Activated CD8-positive, alpha-beta memory T cell treated with anti-CD3 and anti-CD28 coated beads, Interleukin-2, amount 10 ng/mL, durations not matched to agents 7 days and 5 days (primary cell): ENCODE measurements around the gene OPCML. TPM values are rescaled to one million over a fixed set of nuclear protein-coding genes. Genes with fewer than 3 reads are reported as not detected.

Experiments
- ATAC-seq: fragments of 150-1000 bp; cut with Tn5 transposase; one replicate; pipeline ENCODE4 v1.10.0; 2021; ENCODE audit warnings: moderate library complexity
- CTCF ChIA-PET: fragments of 350-600 bp; sonication (Branson Sonifier 250); formaldehyde crosslinking; loops from one replicate; lab custom pipeline; 2021; ENCODE audit warnings: antibody characterized with exemption; lab: Charles Lee
- DNase-seq: peaks from one replicate; pipeline ENCODE4 v3.0.0-alpha.2; 2020
- H3K27ac Mint-ChIP-seq: one replicate; pipeline ENCODE4 v1.8.0; 2021; ENCODE audit warnings: mild to moderate bottlenecking, mixed read lengths
- H3K27me3 Mint-ChIP-seq: one replicate; pipeline ENCODE4 v1.8.0; 2021; ENCODE audit warnings: mixed read lengths
- H3K36me3 Mint-ChIP-seq: one replicate; pipeline ENCODE4 v1.8.0; 2021; ENCODE audit warnings: mild to moderate bottlenecking, mixed read lengths
- H3K4me1 Mint-ChIP-seq: one replicate; pipeline ENCODE4 v1.8.0; 2021; ENCODE audit warnings: mixed read lengths
- H3K4me3 Mint-ChIP-seq: one replicate; pipeline ENCODE4 v1.8.0; 2021; ENCODE audit warnings: mild to moderate bottlenecking, moderate library complexity, mixed read lengths
- H3K9me3 Mint-ChIP-seq: one replicate; pipeline ENCODE4 v1.8.0; 2022; ENCODE audit warnings: low read depth, mixed read lengths
- total RNA-seq, 2 experiments: library from RNA; stranded (reverse); gene quantifications; one replicate each; pipeline ENCODE4 v1.2.3, GENCODE V29; 2021

The OPCML gene
- total RNA-seq, 2 experiments from 2014 or later: not detected

DNA sequence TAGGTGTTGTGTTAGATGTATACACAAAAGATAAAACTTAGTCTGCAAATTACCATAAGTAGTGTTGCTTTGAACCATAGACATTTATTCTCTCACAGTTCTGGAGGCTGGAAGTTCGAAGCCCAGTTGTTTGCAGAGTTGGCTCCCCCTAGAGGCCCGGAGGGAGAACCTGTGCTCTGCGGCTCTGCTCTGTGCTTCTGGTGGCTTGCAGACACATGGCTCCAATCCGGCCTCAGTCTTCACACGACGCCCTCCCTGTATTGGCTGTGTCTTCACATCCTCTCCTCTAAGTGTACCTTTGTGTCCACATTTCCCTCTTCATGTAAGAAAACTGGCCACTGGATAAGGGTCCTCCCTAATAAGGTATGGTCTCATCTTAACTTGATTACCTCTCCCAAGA, 128.4 kb downstream of the OPCML start:
- CTCF ChIA-PET: no interaction called here
- Mint-ChIP-seq H3K27me3 (no peaks in the 10 kb centered on the region), H3K9me3 (peaks cover 2% of the 10 kb centered on the region), H3K36me3 (no peaks in the 10 kb centered on the region), H3K4me3 (no peak overlapping the region), H3K4me1 (no peaks in the 10 kb centered on the region), H3K27ac (no peak overlapping the region)
- ATAC-seq: no peak
- no peak for DNase-seq

DNA sequence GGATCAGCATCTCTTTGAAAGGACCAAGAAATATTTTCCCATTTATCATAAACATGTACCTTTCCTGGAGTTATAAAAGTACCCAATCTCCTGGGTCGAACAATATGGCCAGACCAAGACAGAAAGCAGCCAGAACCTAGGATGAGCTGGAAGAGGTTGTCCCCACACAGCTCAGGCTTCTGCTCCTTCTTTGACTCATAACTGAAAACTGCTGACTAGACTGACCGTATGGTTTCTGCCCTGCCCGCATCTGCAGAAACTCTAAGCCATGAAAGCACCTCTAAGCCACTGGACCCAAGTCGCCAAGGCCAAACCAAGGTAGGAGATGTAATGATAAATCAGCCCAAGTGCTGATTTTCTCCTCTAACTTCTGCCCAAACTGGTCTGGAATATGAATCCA, 129.8 kb downstream of the OPCML start:
- no peaks in the 10 kb centered on the region for H3K4me1 Mint-ChIP-seq
- no peak overlapping the region for H3K4me3 Mint-ChIP-seq
- no peaks in the 10 kb centered on the region for H3K36me3 Mint-ChIP-seq
- H3K27me3 Mint-ChIP-seq: no peaks in the 10 kb centered on the region
- H3K9me3 Mint-ChIP-seq: peaks cover 2% of the 10 kb centered on the region
- CTCF ChIA-PET: no interaction called here
- H3K27ac Mint-ChIP-seq: no peak overlapping the region
- no peak for DNase-seq
- ATAC-seq: no peak

DNA sequence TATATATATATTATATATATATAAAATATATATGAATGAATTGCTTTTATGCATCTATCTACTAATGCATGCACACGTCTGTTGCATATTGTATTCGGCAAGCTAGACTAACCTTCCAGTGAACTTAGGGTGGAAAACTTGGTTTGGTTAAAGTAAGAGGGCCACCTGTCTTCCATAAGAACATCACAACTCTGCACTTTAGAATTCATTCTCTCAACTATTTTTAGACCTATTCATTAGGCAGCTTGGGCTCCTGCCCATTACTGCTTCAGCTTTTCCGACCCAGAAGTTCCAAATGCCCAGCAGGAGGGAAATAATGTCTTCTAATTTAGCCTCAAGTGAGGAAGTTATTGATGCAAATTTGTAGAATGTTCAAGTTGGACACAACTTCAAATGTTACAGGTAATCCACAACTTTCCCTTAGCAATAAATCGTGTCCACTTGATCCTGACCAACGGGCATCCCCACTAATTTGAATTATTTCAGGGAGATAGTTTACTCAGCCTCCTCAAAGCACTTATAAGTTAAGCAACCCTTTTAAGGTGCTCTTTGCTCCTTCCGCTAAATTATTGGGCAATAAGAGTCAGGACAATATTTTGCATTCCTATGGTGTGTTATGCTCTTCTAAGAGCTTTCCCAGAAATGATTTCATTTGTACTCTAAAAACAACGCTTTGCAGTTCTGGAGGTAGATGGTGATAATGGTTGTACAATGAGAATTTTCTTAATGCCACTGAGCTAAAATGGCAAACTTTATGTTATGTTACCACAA, 132.3 kb downstream of the OPCML start:
- no peak for ATAC-seq
- H3K9me3 Mint-ChIP-seq: peaks cover 2% of the 10 kb centered on the region
- no peak overlapping the region for H3K27ac Mint-ChIP-seq
- DNase-seq: no peak
- CTCF ChIA-PET: no interaction called here
- no peak overlapping the region for H3K4me3 Mint-ChIP-seq
- no peaks in the 10 kb centered on the region for H3K36me3 Mint-ChIP-seq
- no peaks in the 10 kb centered on the region for H3K4me1 Mint-ChIP-seq
- H3K27me3 Mint-ChIP-seq: no peaks in the 10 kb centered on the region

DNA sequence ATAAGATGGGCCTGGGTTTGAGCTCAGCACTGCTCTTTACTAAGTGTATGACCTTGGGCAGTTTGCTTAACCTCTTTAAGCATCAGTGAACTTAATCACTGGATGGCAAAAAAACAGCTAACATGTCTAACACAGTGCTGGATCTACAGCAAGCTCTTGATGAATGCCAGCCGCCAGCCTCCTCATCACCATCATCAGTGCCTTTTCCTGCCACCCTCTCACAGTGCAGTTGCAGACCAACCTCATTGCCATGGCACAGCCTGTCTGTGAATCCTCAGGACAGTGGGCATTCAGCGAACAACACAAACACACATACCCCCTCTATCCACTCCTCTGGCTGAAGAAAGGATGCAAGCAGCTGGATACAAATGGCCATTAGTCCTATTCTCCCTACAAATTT, 133.0 kb downstream of the OPCML start:
- Mint-ChIP-seq H3K27ac (no peak overlapping the region), H3K4me3 (no peak overlapping the region), H3K9me3 (peaks cover 2% of the 10 kb centered on the region), H3K27me3 (no peaks in the 10 kb centered on the region), H3K4me1 (no peaks in the 10 kb centered on the region), H3K36me3 (no peaks in the 10 kb centered on the region)
- DNase-seq (no peak), ATAC-seq (no peak)
- CTCF ChIA-PET: no interaction called here

DNA sequence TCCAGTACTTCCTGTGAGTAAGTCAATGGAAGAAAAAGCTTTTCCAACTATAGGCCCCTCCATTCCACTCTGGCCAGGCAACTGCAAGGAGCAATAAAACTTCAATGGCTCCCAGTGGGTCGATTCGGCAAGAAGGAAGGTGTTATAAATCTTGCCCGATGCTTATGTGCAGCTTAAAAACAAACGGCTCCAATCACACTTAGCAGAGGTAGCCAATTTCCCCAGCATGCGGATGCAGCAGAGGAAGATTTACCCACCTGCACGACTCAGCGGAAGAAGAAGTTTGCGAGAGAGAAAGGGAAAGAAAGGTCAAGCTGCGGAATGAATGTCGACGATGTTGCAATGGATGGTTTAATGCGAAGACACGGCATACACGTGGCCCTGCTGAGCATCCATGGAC, 141.5 kb downstream of the OPCML start:
- CTCF ChIA-PET: no interaction called here
- no peaks in the 10 kb centered on the region for H3K27me3 Mint-ChIP-seq
- H3K36me3 Mint-ChIP-seq: no peaks in the 10 kb centered on the region
- H3K4me1 Mint-ChIP-seq: no peaks in the 10 kb centered on the region
- no peak overlapping the region for H3K27ac Mint-ChIP-seq
- ATAC-seq: no peak
- DNase-seq: no peak
- H3K9me3 Mint-ChIP-seq: no peaks in the 10 kb centered on the region
- H3K4me3 Mint-ChIP-seq: no peak overlapping the region

DNA sequence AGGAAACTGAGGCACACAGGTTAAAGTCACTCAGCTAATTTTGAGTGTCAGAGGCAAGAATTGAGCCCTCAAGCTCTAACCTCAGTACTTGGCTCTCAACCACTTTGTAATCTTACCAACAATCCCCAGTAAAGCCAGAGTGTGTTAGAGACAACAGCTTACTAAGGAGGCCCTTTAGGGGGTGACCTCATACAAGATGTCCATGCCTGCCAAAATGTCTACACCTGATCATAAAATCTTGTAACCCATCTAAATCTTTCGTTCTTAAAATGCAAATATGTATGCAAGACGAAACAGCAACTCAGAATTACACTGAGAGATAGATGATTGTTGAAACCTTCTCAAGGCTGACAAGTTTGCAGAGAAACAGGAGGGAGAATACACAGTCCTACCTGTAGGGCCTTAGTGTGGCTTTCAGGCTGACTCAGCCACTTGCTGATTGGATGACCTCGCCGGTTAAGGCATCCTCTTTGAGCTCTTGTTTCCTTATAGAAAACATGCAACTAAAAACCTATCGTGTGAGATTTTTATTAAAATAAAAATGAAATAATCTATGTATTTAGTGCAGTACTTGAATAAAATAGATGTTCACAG, 143.2 kb downstream of the OPCML start:
- no peaks in the 10 kb centered on the region for H3K36me3 Mint-ChIP-seq
- ATAC-seq (no peak), DNase-seq (no peak)
- H3K27ac Mint-ChIP-seq: no peak overlapping the region
- no peaks in the 10 kb centered on the region for H3K9me3 Mint-ChIP-seq
- no peak overlapping the region for H3K4me3 Mint-ChIP-seq
- H3K27me3 Mint-ChIP-seq: no peaks in the 10 kb centered on the region
- no peaks in the 10 kb centered on the region for H3K4me1 Mint-ChIP-seq
- CTCF ChIA-PET: no interaction called here

DNA sequence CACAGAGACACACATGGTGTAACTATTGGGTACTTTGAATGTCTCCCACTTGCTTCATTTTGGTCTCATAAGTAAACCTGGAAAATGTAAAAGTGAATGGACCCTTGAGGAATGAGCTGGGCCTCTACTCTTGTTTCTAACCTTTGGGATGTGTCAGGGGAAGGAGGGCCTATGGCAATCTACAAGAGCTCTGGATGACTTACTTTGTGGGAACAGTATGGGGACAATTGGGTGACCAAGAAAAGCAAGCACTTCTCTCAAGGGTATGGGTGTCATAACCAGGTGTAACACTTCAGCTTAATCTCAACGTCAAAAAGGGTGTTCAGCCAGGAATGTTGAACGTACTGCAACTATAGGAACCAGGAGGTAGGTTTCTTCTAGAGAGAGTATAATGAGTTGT, 144.0 kb downstream of the OPCML start:
- Mint-ChIP-seq H3K9me3 (no peaks in the 10 kb centered on the region), H3K4me1 (no peaks in the 10 kb centered on the region), H3K27ac (no peak overlapping the region), H3K36me3 (no peaks in the 10 kb centered on the region), H3K4me3 (no peak overlapping the region), H3K27me3 (no peaks in the 10 kb centered on the region)
- CTCF ChIA-PET: no interaction called here
- ATAC-seq (no peak), DNase-seq (no peak)

DNA sequence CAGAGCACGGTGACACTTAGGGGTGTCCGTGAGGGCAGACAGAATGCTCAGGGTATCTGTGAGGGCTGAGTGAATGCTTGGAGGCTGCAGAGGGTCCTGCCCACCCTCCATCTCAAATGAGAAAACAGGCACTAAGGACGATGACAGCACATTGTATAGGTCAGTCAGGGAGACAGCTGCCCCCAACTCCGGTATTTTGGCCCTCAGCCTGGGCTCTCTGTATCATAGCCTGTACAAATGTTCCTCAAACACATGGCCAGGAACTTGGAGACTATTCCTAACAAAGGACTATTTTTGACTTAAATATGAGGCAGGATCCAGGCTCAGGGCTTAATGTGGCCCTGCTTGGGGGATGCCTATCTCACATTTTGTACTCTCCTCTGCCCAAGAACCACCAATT, 145.4 kb downstream of the OPCML start:
- no peaks in the 10 kb centered on the region for H3K9me3 Mint-ChIP-seq
- no peak overlapping the region for H3K27ac Mint-ChIP-seq
- no peaks in the 10 kb centered on the region for H3K36me3 Mint-ChIP-seq
- no peaks in the 10 kb centered on the region for H3K27me3 Mint-ChIP-seq
- no peak overlapping the region for H3K4me3 Mint-ChIP-seq
- DNase-seq (no peak), ATAC-seq (no peak)
- CTCF ChIA-PET: no interaction called here
- no peaks in the 10 kb centered on the region for H3K4me1 Mint-ChIP-seq

DNA sequence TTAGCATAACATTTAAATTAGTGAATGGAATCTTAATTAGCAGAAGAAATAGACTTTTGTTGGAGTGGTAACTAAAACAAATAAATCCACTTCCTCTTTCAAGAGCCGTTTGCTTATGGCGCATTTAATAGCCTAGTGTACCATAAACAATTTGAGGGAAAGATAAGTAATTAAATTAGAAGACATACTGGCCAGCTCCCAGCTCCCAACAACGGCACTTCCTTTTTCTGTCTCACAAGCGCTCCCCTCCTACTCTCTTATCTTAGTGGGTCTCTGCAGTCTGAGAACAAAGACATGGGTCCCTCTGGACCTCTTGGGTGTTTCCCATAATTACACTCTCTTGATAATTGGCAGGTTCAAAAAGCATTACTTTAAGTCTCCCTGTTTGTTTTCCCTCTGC, 146.0 kb downstream of the OPCML start:
- no peaks in the 10 kb centered on the region for H3K9me3 Mint-ChIP-seq
- H3K27me3 Mint-ChIP-seq: no peaks in the 10 kb centered on the region
- DNase-seq (no peak), ATAC-seq (no peak)
- H3K36me3 Mint-ChIP-seq: no peaks in the 10 kb centered on the region
- CTCF ChIA-PET: no interaction called here
- no peak overlapping the region for H3K27ac Mint-ChIP-seq
- no peaks in the 10 kb centered on the region for H3K4me1 Mint-ChIP-seq
- H3K4me3 Mint-ChIP-seq: no peak overlapping the region

DNA sequence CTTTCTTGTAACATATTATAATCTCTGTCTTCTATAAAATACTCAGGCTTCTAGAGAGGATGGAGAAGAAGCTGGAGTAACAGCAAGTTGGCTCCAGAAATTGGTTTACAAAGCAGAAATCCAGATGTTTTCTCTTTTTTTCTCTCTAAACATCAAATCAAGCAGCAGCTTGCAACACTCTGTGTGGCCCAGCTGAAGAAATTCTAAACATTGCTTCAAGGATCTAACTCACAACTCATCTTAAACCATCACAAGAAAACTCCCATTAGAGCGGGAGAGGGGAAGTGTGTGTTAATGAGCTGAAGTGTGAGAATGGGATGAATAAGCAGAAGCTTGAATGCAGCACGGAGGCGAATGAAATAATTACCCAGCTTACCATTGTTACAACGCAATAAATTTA, 146.5 kb downstream of the OPCML start:
- Mint-ChIP-seq H3K36me3 (no peaks in the 10 kb centered on the region), H3K4me1 (no peaks in the 10 kb centered on the region), H3K27me3 (no peaks in the 10 kb centered on the region), H3K27ac (no peak overlapping the region), H3K9me3 (no peaks in the 10 kb centered on the region), H3K4me3 (no peak overlapping the region)
- CTCF ChIA-PET: no interaction called here
- DNase-seq: no peak
- no peak for ATAC-seq

DNA sequence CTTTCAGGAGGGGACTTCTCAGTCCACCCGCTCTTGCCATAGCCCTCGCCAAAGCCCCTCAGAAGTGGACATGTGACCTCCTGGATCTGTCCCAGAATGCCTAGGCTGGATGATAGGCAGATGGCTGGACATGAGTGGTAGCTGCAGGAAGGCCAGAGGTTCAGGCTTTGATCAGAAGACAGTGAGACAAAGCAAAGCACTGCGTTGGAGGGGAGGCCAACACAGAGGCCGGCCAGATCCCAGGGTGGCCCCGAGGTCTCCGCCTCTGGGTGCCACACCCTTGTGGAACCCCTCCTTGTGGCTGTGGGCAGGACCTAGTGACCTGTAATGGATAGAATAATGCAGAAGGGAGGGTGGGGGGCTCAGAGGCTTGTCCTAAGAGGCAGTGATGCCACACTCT, 147.6 kb downstream of the OPCML start:
- DNase-seq: no peak
- Mint-ChIP-seq H3K27me3 (no peaks in the 10 kb centered on the region), H3K36me3 (no peaks in the 10 kb centered on the region), H3K9me3 (no peaks in the 10 kb centered on the region), H3K27ac (no peak overlapping the region), H3K4me1 (no peaks in the 10 kb centered on the region), H3K4me3 (no peak overlapping the region)
- CTCF ChIA-PET: no interaction called here
- ATAC-seq: no peak

DNA sequence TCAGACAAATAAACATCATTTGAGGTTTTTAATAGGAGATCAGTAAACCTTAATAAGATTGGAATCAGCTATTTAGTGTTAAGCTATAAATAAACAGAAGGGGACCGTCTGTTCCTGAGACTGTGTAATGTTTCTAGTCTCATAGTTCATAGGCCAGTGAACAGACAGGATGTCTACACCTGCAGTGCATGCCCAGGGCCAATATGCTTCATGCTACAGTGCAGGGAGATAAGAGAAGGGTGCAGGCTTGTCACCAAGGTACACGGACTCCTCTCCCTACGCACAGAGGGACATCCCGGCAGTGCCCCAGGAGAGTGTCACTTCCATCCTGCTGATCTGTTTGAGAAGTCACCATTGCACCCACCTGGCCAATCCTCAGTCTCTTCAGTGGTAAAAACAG, 148.6 kb downstream of the OPCML start:
- CTCF ChIA-PET: no interaction called here
- no peaks in the 10 kb centered on the region for H3K9me3 Mint-ChIP-seq
- no peak for DNase-seq
- no peak overlapping the region for H3K27ac Mint-ChIP-seq
- no peak overlapping the region for H3K4me3 Mint-ChIP-seq
- H3K27me3 Mint-ChIP-seq: no peaks in the 10 kb centered on the region
- H3K36me3 Mint-ChIP-seq: no peaks in the 10 kb centered on the region
- no peak for ATAC-seq
- H3K4me1 Mint-ChIP-seq: no peaks in the 10 kb centered on the region

DNA sequence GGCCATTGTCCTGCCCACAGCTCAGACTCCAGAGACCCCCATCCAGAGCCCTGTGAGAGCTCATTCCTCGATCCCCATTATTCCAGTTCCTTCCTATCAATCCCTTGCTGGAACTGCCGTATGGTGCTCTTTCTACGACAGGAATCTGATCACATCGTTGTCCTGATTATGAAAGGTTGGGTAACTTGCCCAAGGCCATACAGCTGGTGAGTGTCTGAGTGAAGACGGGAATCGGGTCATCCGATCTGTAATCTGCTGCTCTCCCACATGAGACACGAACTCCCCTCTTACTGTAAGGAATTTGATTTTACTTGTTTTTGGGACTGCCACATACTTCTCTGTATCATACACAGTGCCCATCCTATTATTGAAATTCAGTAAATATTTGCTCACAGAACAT, 149.1 kb downstream of the OPCML start:
- no peaks in the 10 kb centered on the region for H3K36me3 Mint-ChIP-seq
- no peak for DNase-seq
- no peak overlapping the region for H3K4me3 Mint-ChIP-seq
- no peak overlapping the region for H3K27ac Mint-ChIP-seq
- H3K27me3 Mint-ChIP-seq: no peaks in the 10 kb centered on the region
- no peaks in the 10 kb centered on the region for H3K9me3 Mint-ChIP-seq
- CTCF ChIA-PET: no interaction called here
- no peaks in the 10 kb centered on the region for H3K4me1 Mint-ChIP-seq
- no peak for ATAC-seq

DNA sequence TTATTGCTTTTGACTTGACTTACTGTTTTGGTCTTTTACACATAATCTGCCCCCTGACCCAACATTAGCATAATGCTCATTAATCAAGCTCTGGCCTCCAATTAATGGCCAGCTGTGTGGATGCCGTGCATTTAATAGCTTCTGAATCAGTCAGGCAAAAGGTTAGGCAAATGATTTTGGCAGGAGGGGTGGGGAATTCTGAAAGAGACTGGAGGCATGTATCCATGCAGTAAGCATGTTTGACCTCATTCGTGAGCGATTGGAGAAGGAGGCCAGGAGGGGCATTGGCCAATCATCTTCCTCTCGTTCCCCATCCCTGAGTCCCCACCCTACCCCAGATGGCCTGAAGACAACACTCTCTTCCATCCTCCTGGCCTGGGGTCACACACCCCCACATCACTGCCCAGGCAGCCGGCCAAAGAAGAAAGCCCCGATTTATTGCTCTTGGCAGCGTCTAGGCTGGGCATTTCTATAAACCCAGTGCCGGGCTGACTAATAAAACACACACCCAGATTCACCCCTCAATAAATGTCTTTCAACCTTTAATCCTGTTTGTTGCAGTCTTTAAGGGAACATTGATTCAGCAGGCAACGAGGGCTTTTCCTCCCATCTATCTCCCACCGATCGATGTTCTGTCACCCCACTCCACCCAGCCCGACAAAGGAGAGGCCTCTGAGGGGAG, 150.0 kb downstream of the OPCML start:
- CTCF ChIA-PET: no interaction called here
- H3K4me1 Mint-ChIP-seq: no peaks in the 10 kb centered on the region
- no peaks in the 10 kb centered on the region for H3K27me3 Mint-ChIP-seq
- no peaks in the 10 kb centered on the region for H3K36me3 Mint-ChIP-seq
- no peak overlapping the region for H3K27ac Mint-ChIP-seq
- ATAC-seq (no peak), DNase-seq (no peak)
- no peak overlapping the region for H3K4me3 Mint-ChIP-seq
- no peaks in the 10 kb centered on the region for H3K9me3 Mint-ChIP-seq
